GM12874 (cell line): ENCODE data around the gene IQCH.
A peak's percentile ranks its signal among the peaks of the same experiment; 100 is the strongest.

Source experiments
- CTCF ChIP-seq: IDR thresholded peaks from 2 replicates; pipeline ENCODE4 v1.5.1; 2011; ENCODE audit warnings: low read depth, mild to moderate bottlenecking, control low read depth, low read length, moderate library complexity; ENCODE audit not compliant: insufficient read depth

IQCH gene

GRCh38 chr15:67446449-67446848 is 191.9 kb downstream of the IQCH start:
- no peak for TF ChIP-seq CTCF

GRCh38 chr15:67456677-67457529 is 202.3 kb downstream of the IQCH start:
- TF ChIP-seq CTCF = peak; percentile 88

- no peak for TF ChIP-seq CTCF
Measured at GRCh38 chr15:67458331-67459029, 203.9 kb downstream of the IQCH start.

GRCh38 chr15:67460521-67460920 is 205.9 kb downstream of the IQCH start:
- no peak for TF ChIP-seq CTCF

- no peak for TF ChIP-seq CTCF
Measured at GRCh38 chr15:67461735-67462134, 207.1 kb downstream of the IQCH start.

- no peak for TF ChIP-seq CTCF
Measured at GRCh38 chr15:67462875-67463274, 208.3 kb downstream of the IQCH start.

GRCh38 chr15:67463488-67463887 is 208.9 kb downstream of the IQCH start:
- no peak for TF ChIP-seq CTCF
